A673 (cell line): Measurements from ENCODE around the gene GOLGA8K. TPM values are rescaled to one million over a fixed set of nuclear protein-coding genes. Genes with fewer than 3 reads are reported as not detected.
A peak's percentile ranks its signal among the peaks of the same experiment; 100 is the strongest.
"Not testable (repeated sequence)": the region's sequence is repeated elsewhere in the genome, so short reads cannot be mapped to it uniquely, and the experiment has no call there.

Source experiments
- Bru-seq: library from RNA; stranded (reverse); fragments of 400-500 nt; gene quantifications from one replicate; lab custom pipeline; 2021; lab: Mats Ljungman, UMichigan
- BruChase-seq, 2 experiments: library from RNA; stranded (reverse); fragments of 400-500 nt; gene quantifications; one replicate each; lab custom pipeline; 2021; lab: Mats Ljungman, UMichigan
- BruUV-seq: library from RNA; stranded (reverse); fragments of 400-500 nt; replicated peaks from 2 replicates; lab custom pipeline; 2021; lab: Mats Ljungman, UMichigan
- CTCF ChIA-PET: fragments of 300-600 bp; sonication (Branson Sonifier 250); formaldehyde crosslinking; loops from one replicate; lab custom pipeline; 2022; ENCODE audit warnings: antibody characterized with exemption; lab: Charles Lee
- POLR2A ChIA-PET: fragments of 300-600 bp; sonication (Branson Sonifier 250); formaldehyde crosslinking; loops from one replicate; lab custom pipeline; 2022; ENCODE audit warnings: antibody characterized with exemption; ENCODE audit not compliant: low non-redundant PET; lab: Charles Lee
- DNase-seq: peaks from one replicate; pipeline ENCODE4 v3.0.0-alpha.2; 2015; ENCODE audit warnings: low spot score
- H3K27ac ChIP-seq: fragments of 200-600 bp; sonication (generic); 2 replicates; pipeline ENCODE4 v1.5.1; 2016; ENCODE audit warnings: mixed run types, low read depth, mild to moderate bottlenecking, mixed read lengths, antibody characterized with exemption, low read length; ENCODE audit not compliant: poor library complexity, severe bottlenecking
- H3K27me3 ChIP-seq: fragments of 200-600 bp; sonication (generic); replicated peaks from 2 replicates; pipeline ENCODE4 v1.6.1; 2017; ENCODE audit warnings: mixed run types, low read depth, mild to moderate bottlenecking, mixed read lengths, antibody characterized with exemption, low read length; ENCODE audit not compliant: insufficient read depth, poor library complexity
- H3K36me3 ChIP-seq: fragments of 200-600 bp; sonication (generic); 2 replicates; pipeline ENCODE4 v1.6.1; 2016; ENCODE audit warnings: mixed run types, mild to moderate bottlenecking, mixed read lengths, antibody characterized with exemption, low read length; ENCODE audit not compliant: insufficient read depth, poor library complexity, severe bottlenecking
- H3K4me1 ChIP-seq: fragments of 200-600 bp; sonication (generic); 2 replicates; pipeline ENCODE4 v1.6.1; 2017; ENCODE audit warnings: mixed run types, mild to moderate bottlenecking, mixed read lengths, antibody characterized with exemption, low read length; ENCODE audit not compliant: insufficient read depth, poor library complexity, severe bottlenecking
- H3K4me3 ChIP-seq: fragments of 200-600 bp; sonication (generic); 2 replicates; pipeline ENCODE4 v1.5.1; 2016; ENCODE audit warnings: low read depth, mixed run types, mild to moderate bottlenecking, mixed read lengths, low read length; ENCODE audit not compliant: poor library complexity, severe bottlenecking
- H3K9me3 ChIP-seq: fragments of 200-600 bp; sonication (generic); 2 replicates; pipeline ENCODE4 v1.6.1; 2016; ENCODE audit warnings: mixed run types, low read depth, mild to moderate bottlenecking, mixed read lengths, antibody characterized with exemption, low read length; ENCODE audit not compliant: poor library complexity, severe bottlenecking
- intact Hi-C: fragments of 100-400 bp; cut with micrococcal nuclease; formaldehyde crosslinking; loops from one replicate; pipeline ENCODE4 v1.10.0; 2022; ENCODE audit not compliant: unreplicated experiment
- long read RNA-seq: library from polyadenylated mRNA; stranded (forward); transcript quantifications from one replicate; pipeline ENCODE4 v2.0.0, GENCODE V29; 2022
- total RNA-seq: library from RNA; stranded (reverse); gene quantifications from 2 replicates; pipeline ENCODE4 v1.2.3, GENCODE V29; 2021

The GOLGA8K gene
- total RNA-seq (0.63 TPM in 1 of 2 replicates, not detected in the other), Bru-seq, nascent RNA (percentile 16 among the genes with signal in this experiment), BruChase-seq, experiment 1, labeled RNA remaining after a 2-hour chase (percentile 18 among the genes with signal in this experiment), BruChase-seq, experiment 2, labeled RNA remaining after a 6-hour chase (percentile 23 among the genes with signal in this experiment)
- long read RNA-seq: 0 reads

GRCh38 chr15:32403192-32403591, at the start of gene GOLGA8K:
Gene GOLGA8K, minus strand, starts transcription at chr15:32403292. Its CDS starts 98 bp downstream, at chr15:32403194.
- H3K27ac ChIP-seq, BruUV-seq, H3K4me1 ChIP-seq, intact Hi-C loops, H3K36me3 ChIP-seq, H3K27me3 ChIP-seq, DNase-seq, H3K9me3 ChIP-seq, H3K4me3 ChIP-seq, CTCF ChIA-PET, POLR2A ChIA-PET: not testable (repeated sequence)

DNA sequence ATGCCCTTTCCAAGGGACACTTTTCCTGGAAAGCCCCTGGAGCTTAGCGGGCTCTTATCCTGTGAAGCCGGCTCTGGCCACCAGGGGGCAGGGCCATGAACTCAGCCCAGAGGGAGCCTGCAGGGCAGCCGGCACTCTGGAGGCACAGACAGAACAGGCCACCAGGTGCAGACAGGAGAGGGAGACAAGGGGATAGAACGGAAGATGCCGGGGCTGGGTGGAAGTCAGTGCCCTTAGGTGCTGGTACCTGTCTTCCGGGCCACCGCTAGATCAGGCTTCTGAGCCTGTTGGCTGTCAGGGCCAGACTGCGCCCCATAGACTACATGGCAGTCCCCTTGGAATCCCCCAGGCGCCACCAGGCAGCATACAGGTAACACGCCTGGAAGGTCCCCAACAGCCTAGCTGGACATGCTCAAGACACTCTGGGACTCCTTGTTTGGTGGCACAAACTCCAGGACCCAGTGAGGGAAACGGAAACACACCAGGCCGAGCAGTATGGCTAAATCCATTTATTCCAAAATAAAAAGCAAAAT, 37.4 kb upstream of the GOLGA8K start:
- CTCF ChIA-PET, intact Hi-C loops, BruUV-seq: not testable (repeated sequence)

DNA sequence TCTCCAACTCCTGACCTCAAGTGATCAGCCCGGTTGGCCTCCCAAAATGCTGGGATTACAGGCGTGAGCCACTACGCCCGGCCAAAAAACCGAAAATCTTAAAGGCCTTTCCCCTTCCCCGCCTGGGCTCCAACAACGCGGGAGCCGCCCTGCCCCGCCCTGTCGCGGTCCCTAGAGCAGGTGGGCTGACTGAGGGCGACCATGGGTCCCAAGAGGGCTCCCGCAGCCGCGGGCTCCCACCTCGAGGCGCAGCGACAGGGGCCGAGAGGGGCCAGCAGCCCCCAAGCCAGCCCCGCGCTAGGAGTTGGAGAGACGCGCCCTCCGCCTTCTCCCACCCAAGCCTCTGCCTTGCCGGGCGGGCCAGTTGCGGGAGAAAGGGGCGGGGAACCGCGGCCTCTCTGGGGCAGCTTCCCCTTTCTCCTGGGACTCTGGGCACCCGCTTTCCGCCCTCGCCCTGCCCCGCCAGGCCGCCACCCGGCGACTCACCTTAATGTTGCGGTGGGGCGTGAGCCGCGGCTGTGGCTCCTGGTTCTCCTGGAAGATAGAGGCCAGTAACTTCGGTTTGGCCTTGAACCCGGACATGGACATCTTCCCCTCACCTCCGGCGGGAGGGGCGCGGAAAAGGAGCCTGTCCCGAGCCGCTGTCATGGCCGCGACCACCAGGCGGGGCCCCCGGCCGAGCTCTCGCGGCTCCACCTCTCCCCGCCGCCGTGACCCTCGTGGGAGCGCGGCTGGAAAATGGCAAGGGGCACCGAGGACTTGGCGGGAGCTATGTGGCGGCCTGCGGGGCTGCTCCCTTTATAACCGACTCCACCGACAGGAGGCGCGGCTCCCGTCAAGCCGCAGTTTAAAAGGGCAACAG, 31.2 kb upstream of the GOLGA8K start:
- H3K27ac ChIP-seq, H3K4me1 ChIP-seq, CTCF ChIA-PET, DNase-seq, POLR2A ChIA-PET, intact Hi-C loops, H3K27me3 ChIP-seq, H3K9me3 ChIP-seq, H3K36me3 ChIP-seq, H3K4me3 ChIP-seq, BruUV-seq: not testable (repeated sequence)

More for the DNA sequence above, 37.4 kb upstream of the GOLGA8K start:
- H3K27me3 ChIP-seq, H3K27ac ChIP-seq, H3K4me1 ChIP-seq, POLR2A ChIA-PET, H3K4me3 ChIP-seq, H3K9me3 ChIP-seq, H3K36me3 ChIP-seq, DNase-seq: not testable (repeated sequence)

- H3K27me3 ChIP-seq, H3K9me3 ChIP-seq, POLR2A ChIA-PET, BruUV-seq, H3K4me3 ChIP-seq, H3K27ac ChIP-seq, CTCF ChIA-PET, H3K4me1 ChIP-seq, DNase-seq, H3K36me3 ChIP-seq, intact Hi-C loops: not testable (repeated sequence)
Measured at GRCh38 chr15:32427635-32428034, 24.5 kb upstream of the GOLGA8K start.

GRCh38 chr15:32426511-32426910, 23.4 kb upstream of the GOLGA8K start:
- H3K4me1 ChIP-seq, POLR2A ChIA-PET, H3K27me3 ChIP-seq, H3K36me3 ChIP-seq, CTCF ChIA-PET, BruUV-seq, H3K27ac ChIP-seq, H3K9me3 ChIP-seq, intact Hi-C loops, H3K4me3 ChIP-seq, DNase-seq: not testable (repeated sequence)
